Thoracic aorta (tissue), 2 donors: ENCODE measurements around the gene CAPN1. TPM values are rescaled to one million over a fixed set of nuclear protein-coding genes. Genes with fewer than 3 reads are reported as not detected.

Source experiments
- ATAC-seq: fragments of 150-250 bp; one replicate; pipeline ENCODE4 v1.8.0; 2017; ENCODE audit warnings: low read depth; ENCODE audit not compliant: insufficient number of reproducible peaks, low FRiP score
- DNase-seq: peaks from one replicate; pipeline ENCODE4 v3.0.0-alpha.2; 2020; ENCODE audit warnings: low spot score
- H3K27ac ChIP-seq, 2 donors: fragments of 200-600 bp; sonication (generic); 1 replicate in 1 of 2; 2 replicates in 1 of 2; pipeline ENCODE4 v1.5.1; 2016; ENCODE audit warnings: mild to moderate bottlenecking in 2 of 2, moderate library complexity in 2 of 2
- H3K27me3 ChIP-seq: fragments of 200-600 bp; sonication (generic); replicated peaks from 2 replicates; pipeline ENCODE4 v1.6.0; 2016; ENCODE audit warnings: mild to moderate bottlenecking; ENCODE audit not compliant: insufficient read depth
- H3K36me3 ChIP-seq: fragments of 200-600 bp; sonication (generic); one replicate; pipeline ENCODE4 v1.5.1; 2016
- H3K4me1 ChIP-seq, 2 donors: fragments of 200-600 bp; sonication (generic); 1 replicate in 1 of 2; 2 replicates in 1 of 2; pipeline versions ENCODE4 v1.5.1 to v1.6.0; 2016; ENCODE audit warnings: low read depth in 2 of 2, mild to moderate bottlenecking in 1 of 2; ENCODE audit not compliant: control insufficient read depth in 1 of 2
- H3K4me3 ChIP-seq: fragments of 200-600 bp; sonication (generic); 2 replicates; pipeline ENCODE4 v1.5.1; 2016; ENCODE audit warnings: mild to moderate bottlenecking
- H3K9me3 ChIP-seq: fragments of 200-600 bp; sonication (generic); 2 replicates; pipeline ENCODE4 v1.5.1; 2016
- total RNA-seq, 2 donors: library from RNA; depleted of rRNA; stranded (reverse); fragments of >200 nt; gene quantifications; one replicate each; pipeline versions ENCODE4 v1.1.0 to v1.2.3, GENCODE V29; 2016
- TF ChIP-seq, protein P1 (sequence below): fragments of 200-600 bp; sonication (generic); IDR thresholded peaks from one replicate; pipeline ENCODE4 v1.5.1; 2019; ENCODE audit warnings: antibody characterized with exemption

The CAPN1 gene
- total RNA-seq, 2 donors from 2014 or later = 168 to 203 TPM

DNA sequence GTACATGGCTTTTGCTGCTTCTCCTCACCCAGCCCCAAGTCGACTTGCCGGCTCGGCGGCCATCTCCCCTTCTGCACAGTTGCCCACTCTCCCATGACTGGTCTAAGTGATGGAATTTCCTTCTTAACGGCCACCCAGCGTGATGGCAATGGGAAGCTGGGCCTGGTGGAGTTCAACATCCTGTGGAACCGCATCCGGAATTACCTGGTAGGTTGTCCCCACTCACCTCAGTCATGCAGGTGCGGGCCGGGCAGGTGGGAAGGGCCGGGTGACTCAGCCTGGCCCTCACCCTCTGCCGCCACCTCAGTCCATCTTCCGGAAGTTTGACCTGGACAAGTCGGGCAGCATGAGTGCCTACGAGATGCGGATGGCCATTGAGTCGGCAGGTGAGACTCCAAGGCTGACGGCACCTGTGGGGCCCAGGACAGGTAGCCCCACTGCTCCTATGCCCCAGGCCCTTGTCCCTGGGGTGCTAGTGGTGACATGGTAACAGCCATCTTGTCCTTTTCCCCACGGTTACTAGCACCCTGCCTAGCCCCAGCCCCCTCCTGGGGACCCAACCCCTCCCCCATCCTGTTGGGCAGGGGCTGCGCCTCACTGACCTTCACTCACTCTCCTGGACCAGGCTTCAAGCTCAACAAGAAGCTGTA is 28.1 kb downstream of the CAPN1 start:
- DNase-seq = no peak
- Histone ChIP-seq H3K36me3 (peaks cover 66% of the 10 kb centered on the region), H3K4me1 (no peaks in the 10 kb centered on the region), H3K4me3 (no peak overlapping the region), H3K27me3 (no peaks in the 10 kb centered on the region), H3K9me3 (no peaks in the 10 kb centered on the region), H3K27ac (no peak overlapping the region)
- TF ChIP-seq, protein P1, sequence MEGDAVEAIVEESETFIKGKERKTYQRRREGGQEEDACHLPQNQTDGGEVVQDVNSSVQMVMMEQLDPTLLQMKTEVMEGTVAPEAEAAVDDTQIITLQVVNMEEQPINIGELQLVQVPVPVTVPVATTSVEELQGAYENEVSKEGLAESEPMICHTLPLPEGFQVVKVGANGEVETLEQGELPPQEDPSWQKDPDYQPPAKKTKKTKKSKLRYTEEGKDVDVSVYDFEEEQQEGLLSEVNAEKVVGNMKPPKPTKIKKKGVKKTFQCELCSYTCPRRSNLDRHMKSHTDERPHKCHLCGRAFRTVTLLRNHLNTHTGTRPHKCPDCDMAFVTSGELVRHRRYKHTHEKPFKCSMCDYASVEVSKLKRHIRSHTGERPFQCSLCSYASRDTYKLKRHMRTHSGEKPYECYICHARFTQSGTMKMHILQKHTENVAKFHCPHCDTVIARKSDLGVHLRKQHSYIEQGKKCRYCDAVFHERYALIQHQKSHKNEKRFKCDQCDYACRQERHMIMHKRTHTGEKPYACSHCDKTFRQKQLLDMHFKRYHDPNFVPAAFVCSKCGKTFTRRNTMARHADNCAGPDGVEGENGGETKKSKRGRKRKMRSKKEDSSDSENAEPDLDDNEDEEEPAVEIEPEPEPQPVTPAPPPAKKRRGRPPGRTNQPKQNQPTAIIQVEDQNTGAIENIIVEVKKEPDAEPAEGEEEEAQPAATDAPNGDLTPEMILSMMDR = no peak
- no peak for ATAC-seq

DNA sequence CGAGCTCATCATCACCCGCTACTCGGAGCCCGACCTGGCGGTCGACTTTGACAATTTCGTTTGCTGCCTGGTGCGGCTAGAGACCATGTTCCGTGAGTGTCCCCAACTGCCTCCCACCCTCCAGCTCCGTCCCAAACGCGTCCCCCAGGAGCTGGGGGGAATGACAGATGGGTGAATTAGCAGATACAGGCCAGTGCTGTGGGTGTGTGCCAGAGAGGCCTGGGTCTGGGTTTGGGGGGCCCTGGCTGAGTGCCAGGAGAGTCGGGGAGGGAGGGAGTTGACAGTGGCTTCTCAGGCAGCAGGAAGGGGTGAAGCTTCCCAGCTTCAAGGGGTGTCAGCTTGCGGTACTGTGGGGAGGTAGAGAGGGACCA is 28.6 kb downstream of the CAPN1 start:
- no peaks in the 10 kb centered on the region for H3K4me1 ChIP-seq
- DNase-seq (no peak), ATAC-seq (no peak)
- no peaks in the 10 kb centered on the region for H3K27me3 ChIP-seq
- H3K36me3 ChIP-seq = peaks cover 61% of the 10 kb centered on the region
- no peak overlapping the region for H3K27ac ChIP-seq
- H3K4me3 ChIP-seq = no peak overlapping the region
- TF ChIP-seq, protein P1 = no peak
- no peaks in the 10 kb centered on the region for H3K9me3 ChIP-seq

DNA sequence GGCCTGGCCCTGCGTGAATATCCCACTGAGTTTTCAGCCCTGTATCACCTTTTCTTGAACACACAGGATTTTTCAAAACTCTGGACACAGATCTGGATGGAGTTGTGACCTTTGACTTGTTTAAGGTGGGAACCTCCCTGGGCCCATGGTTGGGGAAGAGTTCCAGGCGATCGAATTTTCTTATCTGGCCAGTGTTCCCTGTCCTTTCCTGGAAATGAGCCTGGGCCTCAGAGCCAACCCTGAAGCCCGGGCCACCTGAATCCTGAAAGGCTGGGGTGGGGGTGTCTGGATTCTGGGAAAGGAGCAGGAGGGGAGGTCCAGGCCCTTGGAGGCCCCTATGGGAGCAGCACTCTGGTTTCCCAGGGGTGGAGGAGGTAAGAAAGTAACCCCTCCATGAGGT is 29.0 kb downstream of the CAPN1 start:
- TF ChIP-seq, protein P1 = no peak
- no peak for DNase-seq
- peaks cover 57% of the 10 kb centered on the region for H3K36me3 ChIP-seq

DNA sequence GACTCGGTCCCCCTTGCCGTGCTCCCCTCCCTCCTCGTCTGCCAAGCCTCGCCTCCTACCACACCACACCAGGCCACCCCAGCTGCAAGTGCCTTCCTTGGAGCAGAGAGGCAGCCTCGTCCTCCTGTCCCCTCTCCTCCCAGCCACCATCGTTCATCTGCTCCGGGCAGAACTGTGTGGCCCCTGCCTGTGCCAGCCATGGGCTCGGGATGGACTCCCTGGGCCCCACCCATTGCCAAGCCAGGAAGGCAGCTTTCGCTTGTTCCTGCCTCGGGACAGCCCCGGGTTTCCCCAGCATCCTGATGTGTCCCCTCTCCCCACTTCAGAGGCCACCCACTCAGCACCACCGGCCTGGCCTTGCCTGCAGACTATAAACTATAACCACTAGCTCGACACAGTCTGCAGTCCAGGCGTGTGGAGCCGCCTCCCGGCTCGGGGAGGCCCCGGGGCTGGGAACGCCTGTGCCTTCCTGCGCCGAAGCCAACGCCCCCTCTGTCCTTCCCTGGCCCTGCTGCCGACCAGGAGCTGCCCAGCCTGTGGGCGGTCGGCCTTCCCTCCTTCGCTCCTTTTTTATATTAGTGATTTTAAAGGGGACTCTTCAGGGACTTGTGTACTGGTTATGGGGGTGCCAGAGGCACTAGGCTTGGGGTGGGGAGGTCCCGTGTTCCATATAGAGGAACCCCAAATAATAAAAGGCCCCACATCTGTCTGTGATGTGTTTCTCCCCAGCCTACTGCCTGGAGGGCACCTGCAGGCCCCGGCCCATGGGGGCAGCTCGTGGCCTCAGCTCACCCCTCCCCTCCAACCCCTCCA is 29.8 kb downstream of the CAPN1 start:
- DNase-seq (no peak), ATAC-seq (no peak)
- no peaks in the 10 kb centered on the region for H3K9me3 ChIP-seq
- no peaks in the 10 kb centered on the region for H3K27me3 ChIP-seq
- TF ChIP-seq, protein P1 = no peak
- peaks cover 50% of the 10 kb centered on the region for H3K36me3 ChIP-seq
- H3K4me3 ChIP-seq = no peak overlapping the region
- H3K27ac ChIP-seq = no peak overlapping the region
- no peaks in the 10 kb centered on the region for H3K4me1 ChIP-seq

More for the DNA sequence above, 29.0 kb downstream of the CAPN1 start:
- Histone ChIP-seq H3K27ac (no peak overlapping the region), H3K27me3 (no peaks in the 10 kb centered on the region), H3K4me3 (no peak overlapping the region), H3K4me1 (no peaks in the 10 kb centered on the region), H3K9me3 (no peaks in the 10 kb centered on the region)
- ATAC-seq = no peak

DNA sequence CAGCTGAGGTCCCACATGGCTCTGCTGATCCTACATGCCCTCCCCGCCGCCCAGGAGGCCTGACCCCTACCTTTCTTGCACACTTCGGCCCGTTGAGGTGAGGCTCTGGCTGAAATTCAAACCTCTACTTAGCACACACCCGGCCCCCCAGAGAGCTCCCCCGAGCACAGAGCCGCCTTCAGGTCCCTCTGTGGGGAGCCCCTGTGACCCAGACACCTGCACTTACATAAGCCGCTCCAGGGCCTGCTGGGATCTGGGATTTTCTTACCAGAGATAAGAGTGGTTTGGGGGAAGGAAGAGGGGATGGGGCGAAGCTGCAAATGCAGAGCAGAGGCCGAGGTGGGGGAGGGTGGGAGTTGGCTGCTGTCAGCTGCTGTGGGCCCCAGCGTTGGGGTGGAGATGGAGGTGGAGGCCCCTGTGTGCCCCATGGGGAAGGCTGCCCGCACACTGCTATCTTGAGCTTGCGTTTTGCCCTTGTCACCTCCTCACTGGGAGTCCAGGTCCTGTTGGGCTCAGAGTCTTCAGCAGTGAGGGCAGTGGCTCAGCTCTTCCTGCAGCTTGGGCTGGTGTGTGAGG is 30.6 kb downstream of the CAPN1 start:
- no peak overlapping the region for H3K4me3 ChIP-seq
- no peak overlapping the region for H3K27ac ChIP-seq
- TF ChIP-seq, protein P1 = no peak
- ATAC-seq (no peak), DNase-seq (no peak)
- peaks cover 44% of the 10 kb centered on the region for H3K36me3 ChIP-seq
- H3K9me3 ChIP-seq = no peaks in the 10 kb centered on the region
- H3K27me3 ChIP-seq = no peaks in the 10 kb centered on the region
- H3K4me1 ChIP-seq = no peaks in the 10 kb centered on the region
